Left renal pelvis (tissue), 4 donors: ENCODE measurements around the gene CRIP1. TPM values are rescaled to one million over a fixed set of nuclear protein-coding genes. Genes with fewer than 3 reads are reported as not detected.

Experiments used
- DNase-seq, 4 donors: peaks; one replicate each; pipeline ENCODE4 v3.0.0-alpha.2; 2013; ENCODE audit warnings: low read depth in 4 of 4, low spot score in 3 of 4
- polyA plus RNA-seq, 4 donors: library from polyadenylated mRNA; unstranded; fragments of 120-200 nt; gene quantifications; one replicate each; pipeline ENCODE4 v1.2.1, GENCODE V29; 2013; ENCODE audit not compliant: insufficient read length in 4 of 4

CRIP1 gene
- polyA plus RNA-seq, 4 donors, result 32.8 to 36.0 (median 35.1) TPM

- no peak for DNase-seq
Measured at GRCh38 chr14:105450864-105451720, 35.6 kb upstream of the CRIP1 start.

- no peak for DNase-seq
Measured at GRCh38 chr14:105452963-105453362, 33.7 kb upstream of the CRIP1 start.

DNA sequence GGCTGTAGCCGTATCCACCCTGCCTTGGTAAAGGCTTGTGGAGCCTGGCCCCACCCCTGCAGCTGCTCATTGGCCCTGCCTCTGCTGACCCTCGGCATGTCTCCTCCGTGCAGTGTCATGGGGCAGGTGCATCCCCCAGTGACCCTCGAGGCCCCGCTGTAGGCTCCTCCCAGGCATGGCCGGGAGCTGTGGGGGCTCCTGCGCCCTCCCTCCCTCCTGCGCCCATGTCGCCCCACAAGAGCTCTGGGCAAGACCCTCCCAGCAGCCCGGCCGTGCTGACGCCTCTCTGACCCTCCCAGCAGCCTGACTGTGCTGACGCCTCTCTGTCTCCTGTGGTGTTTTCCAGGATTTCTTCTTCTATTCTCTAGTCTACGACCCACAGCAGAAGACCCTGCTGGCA lies 32.8 kb upstream of the CRIP1 start:
- no peak for DNase-seq

DNA sequence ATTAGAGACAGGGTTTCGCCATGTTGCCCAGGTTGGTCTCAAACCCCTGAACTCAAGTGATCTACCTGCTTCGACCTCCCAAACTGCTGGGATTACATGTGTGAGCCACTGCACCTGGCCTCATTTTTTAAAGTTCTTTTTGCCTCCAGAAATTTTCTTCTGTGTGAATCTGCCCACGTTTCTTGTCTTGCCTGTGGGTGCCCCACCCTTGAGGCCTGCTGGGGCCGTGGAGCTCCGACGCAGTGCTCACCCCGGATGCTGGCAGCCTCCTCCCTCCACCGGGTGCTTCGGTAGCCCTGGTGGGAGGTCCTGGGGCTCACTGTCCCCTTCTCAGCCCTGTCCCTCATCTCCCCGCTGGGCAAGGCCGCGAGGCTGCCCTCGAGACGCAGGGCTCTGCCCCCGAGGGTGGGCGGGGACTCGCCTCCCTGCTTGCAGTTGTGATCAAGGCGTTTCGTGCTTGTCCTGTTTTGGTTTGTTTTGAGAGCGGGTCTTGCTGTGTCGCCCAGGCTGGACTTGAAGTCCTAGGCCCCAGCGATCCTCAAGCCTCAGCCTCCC lies 31.5 kb upstream of the CRIP1 start:
- no peak for DNase-seq

GRCh38 chr14:105455766-105456660 lies 30.7 kb upstream of the CRIP1 start:
- no peak for DNase-seq

- no peak for DNase-seq
Measured at GRCh38 chr14:105456736-105457617, 29.7 kb upstream of the CRIP1 start.

GRCh38 chr14:105458010-105458409 lies 28.7 kb upstream of the CRIP1 start:
- DNase-seq, result no peak

DNA sequence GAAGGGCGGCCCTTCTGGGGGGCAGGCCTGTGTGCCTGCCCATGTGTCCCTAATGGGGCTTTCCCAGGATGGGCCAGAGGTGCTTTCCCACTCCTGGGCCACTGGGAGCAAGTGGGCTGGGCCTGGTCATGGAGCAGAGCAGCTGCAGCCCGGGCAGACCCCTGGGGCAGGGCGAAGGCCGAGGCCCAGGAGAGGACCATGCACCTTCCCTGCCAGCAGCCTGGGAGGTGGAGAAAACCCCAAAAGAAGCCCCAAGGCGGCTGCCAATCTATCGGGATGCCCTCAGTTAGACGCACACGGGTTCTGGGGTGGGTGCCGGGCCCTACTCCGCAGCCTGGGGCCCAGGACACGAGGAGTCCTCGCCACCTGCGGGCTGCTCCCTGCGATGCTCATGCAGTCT lies 28.1 kb upstream of the CRIP1 start:
- no peak for DNase-seq

GRCh38 chr14:105460116-105460515 lies 26.6 kb upstream of the CRIP1 start:
- DNase-seq, result no peak

DNA sequence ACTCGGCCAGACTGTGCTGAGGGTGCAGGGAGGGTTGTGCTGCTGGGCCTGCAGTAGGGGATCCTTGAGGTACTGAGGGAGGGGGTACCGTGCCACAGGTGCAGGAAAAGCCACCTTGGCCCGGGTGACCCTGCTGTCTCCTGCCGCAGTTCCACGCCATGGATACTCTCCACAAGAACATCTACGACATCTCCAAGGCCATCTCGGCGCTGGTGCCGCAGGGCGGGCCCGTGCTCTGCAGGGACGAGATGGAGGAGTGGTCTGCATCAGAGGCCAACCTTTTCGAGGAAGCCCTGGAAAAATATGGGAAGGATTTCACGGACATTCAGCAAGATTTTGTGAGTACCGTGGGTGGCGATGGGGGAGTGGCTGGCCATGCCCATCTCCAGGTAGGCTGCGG lies 26.1 kb upstream of the CRIP1 start:
- no peak for DNase-seq

DNA sequence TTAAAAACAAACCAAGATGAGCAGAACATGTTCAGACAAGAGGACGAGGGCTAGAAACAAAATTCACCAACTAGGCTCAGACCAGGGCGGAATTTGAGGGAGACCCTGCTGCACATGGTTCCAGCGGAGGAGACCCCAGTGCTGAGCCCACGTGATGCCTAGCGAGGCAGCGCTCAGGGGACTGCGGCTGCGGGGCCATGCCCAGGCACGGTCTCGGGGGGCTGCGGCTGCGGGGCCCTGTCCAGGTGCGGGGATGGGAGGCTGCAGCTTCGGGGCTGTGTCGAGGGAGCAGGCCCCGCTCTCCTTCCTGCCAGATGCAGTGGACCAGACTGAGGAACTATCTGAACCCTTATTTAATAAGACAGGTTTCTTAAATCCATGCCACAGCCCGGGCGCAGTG lies 24.8 kb upstream of the CRIP1 start:
- no peak for DNase-seq

DNA sequence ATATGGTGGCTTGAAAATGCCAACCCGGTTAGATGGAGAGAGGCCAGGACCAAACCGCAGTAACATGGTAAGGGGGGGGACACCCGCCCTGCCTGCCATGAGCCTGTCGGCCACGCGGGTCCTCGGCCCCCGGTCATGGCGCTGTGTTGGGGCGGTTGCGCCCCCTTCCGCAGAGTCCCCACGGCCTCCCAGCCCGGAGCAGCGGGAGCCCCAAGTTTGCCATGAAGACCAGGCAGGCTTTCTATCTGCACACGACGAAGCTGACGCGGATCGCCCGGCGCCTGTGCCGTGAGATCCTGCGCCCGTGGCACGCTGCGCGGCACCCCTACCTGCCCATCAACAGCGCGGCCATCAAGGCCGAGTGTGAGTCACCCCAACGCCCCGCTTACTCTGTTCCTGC lies 22.2 kb upstream of the CRIP1 start:
- no peak for DNase-seq

DNA sequence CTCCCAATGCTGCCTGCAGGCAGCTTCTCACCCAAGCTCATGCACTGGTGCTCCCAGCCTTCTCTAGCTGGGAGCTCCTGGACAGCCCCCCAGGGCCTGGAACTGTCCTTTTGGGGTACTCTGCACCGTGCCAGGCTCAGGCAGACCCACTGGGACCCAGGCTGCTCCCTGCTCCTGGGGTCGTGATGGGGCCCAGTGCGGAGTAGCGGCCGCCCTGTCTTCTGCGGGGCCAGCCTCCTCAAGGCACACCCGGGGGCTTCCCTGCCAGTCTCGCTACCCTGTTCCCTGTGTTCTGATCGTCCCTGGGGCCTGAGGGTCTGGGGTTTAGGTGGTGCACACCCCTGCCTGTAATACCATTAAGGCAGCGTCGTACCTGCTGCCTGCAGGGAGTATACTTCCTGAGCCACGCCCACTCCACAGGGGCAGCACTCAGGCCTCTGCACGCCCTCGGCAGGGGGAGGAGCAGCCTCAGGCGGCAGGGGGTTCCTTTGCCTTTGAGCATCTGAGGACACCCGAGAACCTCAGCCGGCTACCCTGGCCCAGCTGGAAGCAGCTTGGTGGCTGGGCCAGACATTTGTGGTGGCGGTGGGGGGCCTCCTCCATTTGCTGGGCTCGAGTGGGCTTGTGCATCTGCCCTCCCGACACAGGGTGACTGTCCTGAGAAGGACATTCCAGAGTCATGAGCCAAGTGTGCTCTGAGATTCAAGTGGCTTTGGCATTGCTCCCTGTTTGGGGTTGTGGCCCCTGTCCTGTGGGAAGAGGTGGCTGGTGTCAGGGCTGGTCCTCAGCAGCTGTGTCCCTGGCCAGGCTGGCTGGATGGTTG lies 21.3 kb upstream of the CRIP1 start:
- no peak for DNase-seq

DNA sequence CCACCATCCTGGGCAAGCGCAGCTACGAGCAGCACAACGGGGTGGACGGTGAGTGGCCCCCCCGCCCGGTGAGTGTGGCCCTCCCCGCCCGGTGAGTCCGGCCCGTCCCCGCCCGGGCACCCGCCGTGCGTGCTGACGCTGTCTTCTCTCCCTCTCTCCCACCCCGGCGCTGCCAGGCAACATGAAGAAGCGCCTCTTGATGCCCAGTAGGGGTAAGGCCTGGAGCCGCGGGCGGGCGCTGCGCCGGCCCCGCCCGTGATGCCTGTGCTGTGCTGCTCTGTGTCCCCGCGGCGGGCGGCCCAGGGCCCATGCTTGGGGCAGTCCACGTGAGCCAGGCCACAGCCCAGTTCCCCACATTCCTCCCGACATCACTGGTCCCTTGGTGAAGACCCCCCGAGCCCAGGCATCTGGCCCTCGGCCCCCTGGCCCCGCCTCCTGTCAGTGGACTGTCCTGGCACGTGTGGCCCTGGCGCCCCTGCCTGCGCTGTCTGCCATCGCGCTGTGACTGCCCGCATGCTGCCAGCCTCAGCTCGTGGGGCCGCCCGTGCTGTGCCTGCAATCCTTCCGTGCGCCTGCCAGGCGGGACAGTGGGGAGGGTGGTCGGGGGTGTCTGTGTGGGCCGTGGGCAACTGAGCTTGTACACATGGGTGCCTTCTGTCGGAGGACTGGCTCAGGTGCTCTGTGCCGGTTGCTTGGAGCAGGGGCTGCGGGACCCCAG lies 20.0 kb upstream of the CRIP1 start:
- DNase-seq, result no peak

GRCh38 chr14:105467249-105467941 lies 19.3 kb upstream of the CRIP1 start:
- no peak for DNase-seq

DNA sequence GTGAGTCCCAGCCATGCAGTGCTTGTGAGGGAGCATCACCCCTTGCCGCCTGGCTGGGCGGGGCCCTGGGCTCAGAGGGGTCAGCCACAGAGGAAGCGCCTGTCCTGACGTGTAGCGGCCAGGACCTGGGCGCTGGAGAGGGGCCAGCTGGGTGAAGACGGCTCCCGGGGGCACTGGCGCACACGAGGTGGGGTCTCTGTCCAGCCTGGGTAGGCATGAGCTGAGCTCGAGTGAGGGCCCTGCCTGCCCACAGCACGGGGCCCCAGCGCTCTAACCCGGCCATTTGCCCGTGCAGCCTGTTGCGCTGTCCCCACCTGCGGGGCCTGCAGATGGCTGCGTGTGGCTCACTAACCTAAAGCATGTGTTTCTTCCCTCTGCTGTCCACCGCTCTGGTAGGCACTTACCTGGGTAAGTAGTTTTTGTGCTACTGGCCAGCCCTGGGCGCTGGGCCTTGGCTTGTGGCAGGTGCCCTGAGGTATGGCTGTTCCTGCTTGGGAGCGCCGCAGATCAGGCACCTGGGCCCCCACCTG lies 18.7 kb upstream of the CRIP1 start:
- DNase-seq, result no peak

DNA sequence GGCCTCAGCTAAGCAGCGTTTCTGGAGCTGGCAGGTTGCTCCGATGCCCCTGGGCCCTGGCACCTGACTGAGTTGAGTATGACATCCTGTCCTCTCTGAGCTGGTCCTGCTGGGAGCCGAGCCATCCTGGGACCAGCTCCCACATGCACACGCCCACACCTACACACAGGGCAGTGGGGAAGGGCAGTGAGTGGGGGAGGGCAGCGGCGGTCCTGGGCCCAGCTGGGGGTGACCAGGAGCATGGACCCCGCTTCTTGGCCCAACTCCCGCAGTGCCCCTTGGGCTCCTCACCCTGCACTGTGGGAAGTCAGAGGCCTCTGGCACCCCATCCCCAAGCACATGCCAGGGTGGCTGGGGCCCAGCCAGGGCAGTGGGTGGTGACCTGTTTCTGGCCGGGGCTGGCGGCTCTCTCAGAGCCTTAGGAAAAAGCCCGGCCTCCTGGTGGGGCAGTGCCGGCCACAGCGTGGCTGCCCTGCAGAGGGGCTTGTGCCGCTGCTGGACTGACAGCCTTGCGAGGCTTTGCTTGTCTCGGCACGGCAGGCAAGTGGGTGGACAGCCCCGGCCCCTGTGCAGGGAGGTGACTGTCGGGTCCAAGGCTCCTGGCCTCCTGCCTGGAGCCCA lies 18.0 kb upstream of the CRIP1 start:
- no peak for DNase-seq
